Naive thymus-derived CD8-positive, alpha-beta T cell (primary cell): ENCODE measurements around the gene ADAMTS6. TPM values are rescaled to one million over a fixed set of nuclear protein-coding genes. Genes with fewer than 3 reads are reported as not detected.
"Not testable (repeated sequence)": the region's sequence is repeated elsewhere in the genome, so short reads cannot be mapped to it uniquely, and the experiment has no call there.

ENCODE experiments used
- ATAC-seq, 2 donors: fragments of 150-1000 bp; cut with Tn5 transposase in 1 of 2; sonication (Bioruptor Pico), chemical (Tn5 transposase) in 1 of 2; 1 replicate in 1 of 2; 2 replicates in 1 of 2; pipeline ENCODE4 v1.10.0; 2021; ENCODE audit warnings: mild to moderate bottlenecking in 2 of 2, moderate library complexity in 2 of 2
- POLR2A ChIA-PET: fragments of 350-600 bp; sonication (Branson Sonifier 250); formaldehyde crosslinking; loops from one replicate; lab custom pipeline; 2021; ENCODE audit warnings: antibody characterized with exemption; lab: Charles Lee
- DNase-seq, 10 donors: peaks; one replicate each; pipeline versions ENCODE4 v3.0.0 to v3.0.0-alpha.2; 2020 to 2022
- H3K27ac Mint-ChIP-seq, 10 donors: one replicate each; pipeline ENCODE4 v1.8.0; 2020 to 2022; ENCODE audit warnings: mild to moderate bottlenecking in 10 of 10, mixed read lengths in 10 of 10, moderate library complexity in 4 of 10, inconsistent platforms in 1 of 10
- H3K27me3 Mint-ChIP-seq, 5 donors: one replicate each; pipeline ENCODE4 v1.8.0; 2021 to 2022; ENCODE audit warnings: mixed read lengths in 5 of 5
- H3K36me3 Mint-ChIP-seq, 3 donors: one replicate each; pipeline ENCODE4 v1.8.0; 2020 to 2022; ENCODE audit warnings: mixed read lengths in 3 of 3, mild to moderate bottlenecking in 2 of 3, inconsistent platforms in 1 of 3
- H3K4me1 Mint-ChIP-seq, 4 donors: one replicate each; pipeline ENCODE4 v1.8.0; 2021 to 2022; ENCODE audit warnings: mixed read lengths in 4 of 4
- H3K4me3 Mint-ChIP-seq, 10 donors: one replicate each; pipeline ENCODE4 v1.8.0; 2020 to 2022; ENCODE audit warnings: mild to moderate bottlenecking in 10 of 10, mixed read lengths in 10 of 10, moderate library complexity in 6 of 10, inconsistent platforms in 1 of 10
- H3K9me3 Mint-ChIP-seq, 9 donors: one replicate each; pipeline ENCODE4 v1.8.0; 2020 to 2022; ENCODE audit warnings: mixed read lengths in 9 of 9, mild to moderate bottlenecking in 3 of 9, inconsistent platforms in 1 of 9, moderate library complexity in 1 of 9
- polyA plus RNA-seq, 3 donors: library from polyadenylated mRNA; unstranded; fragments of 300-500 nt; fragmentation: Illumina TruSeq; gene quantifications; one replicate each; pipeline ENCODE4 v1.2.3, GENCODE V29; 2021
- total RNA-seq, 8 experiments: library from RNA in 2 of 8; stranded (reverse) in 2 of 8; gene quantifications; one replicate each; pipeline ENCODE4 v1.2.3 and lab custom pipeline; 2021 to 2026

Gene ADAMTS6
- total and polyA plus RNA-seq, 5 experiments from 2014 or later, result 0.25 to 9.6 (median 0.66) TPM

DNA sequence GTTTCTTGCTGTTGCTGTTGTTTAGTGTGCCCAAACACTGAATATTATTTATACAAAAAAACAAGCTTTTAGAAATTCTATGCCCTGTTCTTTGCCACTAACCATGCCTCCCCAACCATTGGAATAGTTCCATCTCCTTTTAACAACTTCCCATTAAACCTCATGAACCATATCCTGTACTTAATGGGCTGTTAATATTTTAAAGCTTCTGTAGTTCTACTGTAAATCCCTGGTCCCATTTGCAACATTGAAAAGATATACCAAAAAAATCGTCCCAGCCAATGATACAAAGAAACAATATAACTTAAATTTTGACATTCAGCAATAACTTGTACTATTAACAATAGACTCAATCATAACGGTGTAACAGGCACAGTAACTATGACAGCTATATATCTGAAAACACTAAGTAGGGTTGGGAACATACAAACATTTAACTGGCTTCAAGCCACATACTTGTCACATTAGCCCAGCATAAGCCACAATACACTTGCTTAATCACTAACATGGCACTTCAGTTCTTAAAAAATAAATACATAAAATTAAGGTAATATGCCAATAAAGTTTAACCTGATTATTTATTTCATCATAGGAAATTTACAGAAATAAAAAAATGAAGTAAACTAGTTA is 86.1 kb downstream of the ADAMTS6 start:
- no peak overlapping the region for H3K4me3 Mint-ChIP-seq
- peaks cover 0 to 5% (median 0%) of the 10 kb centered on the region in 9 donors for H3K9me3 Mint-ChIP-seq
- no peaks in the 10 kb centered on the region for H3K27me3 Mint-ChIP-seq
- ATAC-seq, result no peak
- no peak overlapping the region for H3K27ac Mint-ChIP-seq
- POLR2A ChIA-PET, result no interaction called here
- peaks cover 0 to 4% (median 0%) of the 10 kb centered on the region in 3 donors for H3K36me3 Mint-ChIP-seq
- no peaks in the 10 kb centered on the region for H3K4me1 Mint-ChIP-seq
- DNase-seq, result no peak

DNA sequence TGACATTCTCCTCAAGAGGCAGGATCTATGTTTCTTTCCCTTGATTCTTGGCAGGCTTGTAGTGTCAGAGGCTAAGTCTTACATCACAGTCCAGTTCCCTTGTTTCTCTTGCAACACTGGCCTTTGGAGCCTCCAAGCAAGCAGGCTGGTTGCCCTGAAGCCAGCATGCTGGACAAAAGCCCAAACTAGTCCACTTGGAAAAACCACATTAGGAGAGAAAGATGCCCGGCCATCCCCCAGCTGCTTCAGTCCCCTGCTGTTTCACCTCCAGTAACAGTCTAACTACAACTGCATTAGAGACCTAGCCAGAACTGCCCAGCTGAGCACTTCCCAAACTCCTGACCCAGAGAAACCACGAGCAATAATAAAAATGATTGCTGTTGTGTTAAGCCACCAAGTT is 87.6 kb downstream of the ADAMTS6 start:
- no peak for ATAC-seq

DNA sequence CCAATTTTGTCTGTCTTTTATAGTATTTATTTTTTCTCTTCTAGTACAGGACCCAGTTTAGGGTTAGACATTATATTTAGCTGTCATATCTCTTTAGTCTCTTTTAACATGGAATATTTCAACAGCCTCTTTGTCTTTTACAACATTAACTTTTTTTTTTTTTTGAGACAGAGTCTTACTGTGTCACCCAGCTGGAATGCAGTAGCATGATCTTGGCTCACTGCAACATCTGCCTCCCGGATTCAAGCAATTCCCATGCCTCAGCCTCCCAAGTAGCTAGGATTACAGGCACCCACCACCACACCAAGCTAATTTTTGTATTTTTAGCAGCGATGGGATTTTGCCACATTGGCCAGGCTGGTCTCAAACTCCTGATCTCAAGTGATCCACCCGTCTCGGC is 90.1 kb downstream of the ADAMTS6 start:
- Mint-ChIP-seq H3K4me3 (no peak overlapping the region), H3K9me3 (no peaks in the 10 kb centered on the region), H3K4me1 (no peaks in the 10 kb centered on the region), H3K27ac (no peak overlapping the region), H3K36me3 (peaks cover 0 to 4% (median 0%) of the 10 kb centered on the region in 3 donors), H3K27me3 (no peaks in the 10 kb centered on the region)
- DNase-seq, result no peak
- POLR2A ChIA-PET, result no interaction called here
- no peak for ATAC-seq

More for the DNA sequence above, 87.6 kb downstream of the ADAMTS6 start:
- POLR2A ChIA-PET, result no interaction called here
- H3K27ac Mint-ChIP-seq, result no peak overlapping the region
- H3K4me3 Mint-ChIP-seq, result no peak overlapping the region
- H3K4me1 Mint-ChIP-seq, result no peaks in the 10 kb centered on the region
- no peaks in the 10 kb centered on the region for H3K27me3 Mint-ChIP-seq
- H3K36me3 Mint-ChIP-seq, result no peaks in the 10 kb centered on the region
- no peaks in the 10 kb centered on the region for H3K9me3 Mint-ChIP-seq
- no peak for DNase-seq

DNA sequence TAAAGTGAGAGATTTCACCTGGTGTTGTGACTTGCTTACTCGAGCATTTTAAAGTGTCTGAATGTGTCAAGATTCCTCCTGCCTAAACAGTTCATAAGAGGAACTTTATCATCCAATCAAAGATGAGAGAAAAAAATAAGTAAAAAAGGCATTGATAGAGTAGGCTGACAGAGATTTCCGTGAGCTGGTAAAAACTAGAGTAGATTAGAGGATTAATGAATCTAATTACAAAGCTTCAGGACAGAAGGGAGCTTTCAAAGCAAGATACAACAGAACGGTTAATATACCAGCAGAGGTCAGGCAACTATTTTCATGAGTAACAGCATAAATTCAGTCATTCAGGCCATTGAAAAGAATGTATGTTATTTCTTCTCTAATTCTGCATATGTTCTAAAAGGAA is 91.5 kb downstream of the ADAMTS6 start:
- H3K4me1 Mint-ChIP-seq, result no peaks in the 10 kb centered on the region
- H3K27ac Mint-ChIP-seq, result no peak overlapping the region
- no peak for DNase-seq
- H3K27me3 Mint-ChIP-seq, result no peaks in the 10 kb centered on the region
- no peak for ATAC-seq
- H3K9me3 Mint-ChIP-seq, result no peaks in the 10 kb centered on the region
- no peak overlapping the region for H3K4me3 Mint-ChIP-seq
- POLR2A ChIA-PET, result no interaction called here
- peaks cover 0 to 4% (median 0%) of the 10 kb centered on the region in 3 donors for H3K36me3 Mint-ChIP-seq

DNA sequence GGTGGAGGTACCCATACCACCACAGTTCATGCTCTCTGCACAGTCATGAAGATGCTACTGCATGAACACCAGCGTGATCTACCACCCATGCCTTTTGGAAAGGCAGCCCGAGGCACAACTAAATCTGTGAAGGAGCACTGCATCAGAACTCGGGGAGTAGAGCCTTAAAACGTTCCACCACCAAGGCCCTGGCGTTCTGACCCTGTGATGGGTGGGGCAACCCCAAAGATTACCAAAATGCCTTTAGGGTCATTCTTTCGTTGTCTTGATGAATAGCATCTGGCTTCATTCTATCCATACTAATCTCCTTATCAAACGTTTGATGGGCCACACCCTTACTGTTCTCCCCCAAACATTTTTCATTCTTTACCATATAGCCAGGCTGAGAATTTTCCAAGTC is 97.9 kb downstream of the ADAMTS6 start:
- DNase-seq (no peak), ATAC-seq (no peak)

DNA sequence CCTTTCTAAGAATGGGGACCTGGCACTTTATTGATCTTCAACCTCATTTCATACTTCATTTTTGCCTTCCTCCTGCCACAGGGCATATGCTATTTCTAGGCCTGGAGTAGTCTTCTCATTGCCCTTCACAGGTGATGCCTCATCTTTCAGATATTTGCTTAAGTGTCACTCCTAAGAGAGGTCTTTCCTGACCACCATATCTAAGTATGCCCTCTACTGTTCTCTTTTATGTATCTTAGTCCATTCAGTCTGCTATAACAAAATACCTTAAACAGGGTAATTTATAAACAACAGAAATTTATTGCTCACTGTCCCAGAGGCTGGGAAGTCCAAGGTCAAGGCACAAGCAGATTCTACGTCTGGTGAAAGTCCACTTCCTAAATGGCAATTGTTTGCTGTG is 99.1 kb downstream of the ADAMTS6 start:
- H3K27me3 Mint-ChIP-seq, result no peaks in the 10 kb centered on the region
- POLR2A ChIA-PET, result no interaction called here
- no peaks in the 10 kb centered on the region for H3K4me1 Mint-ChIP-seq
- no peak overlapping the region for H3K4me3 Mint-ChIP-seq
- H3K36me3 Mint-ChIP-seq, result peaks cover 0 to 3% (median 0%) of the 10 kb centered on the region in 3 donors
- peaks cover 0 to 4% (median 0%) of the 10 kb centered on the region in 9 donors for H3K9me3 Mint-ChIP-seq
- DNase-seq (no peak), ATAC-seq (no peak)
- no peak overlapping the region for H3K27ac Mint-ChIP-seq

More for the DNA sequence above, 97.9 kb downstream of the ADAMTS6 start:
- H3K27ac Mint-ChIP-seq, result no peak overlapping the region
- H3K4me3 Mint-ChIP-seq, result no peak overlapping the region
- no peaks in the 10 kb centered on the region for H3K4me1 Mint-ChIP-seq
- H3K9me3 Mint-ChIP-seq, result no peaks in the 10 kb centered on the region
- H3K27me3 Mint-ChIP-seq, result no peaks in the 10 kb centered on the region
- peaks cover 0 to 4% (median 0%) of the 10 kb centered on the region in 3 donors for H3K36me3 Mint-ChIP-seq
- POLR2A ChIA-PET, result no interaction called here

DNA sequence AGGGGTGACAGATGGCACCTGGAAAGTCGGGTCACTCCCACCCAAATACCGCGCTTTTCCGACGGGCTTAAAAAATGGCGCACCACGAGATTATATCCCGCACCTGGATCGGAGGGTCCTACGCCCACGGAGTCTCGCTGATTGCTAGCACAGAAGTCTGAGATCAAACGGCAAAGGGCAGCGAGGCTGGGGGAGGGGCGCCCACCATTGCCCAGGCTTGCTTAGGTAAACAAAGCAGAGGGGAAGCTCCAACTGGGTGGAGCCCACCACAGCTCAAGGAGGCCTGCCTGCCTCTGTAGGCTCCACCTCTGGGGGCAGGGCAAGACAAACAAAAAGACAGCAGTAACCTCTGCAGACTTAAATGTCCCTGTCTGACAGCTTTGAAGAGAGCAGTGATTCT is 111.2 kb downstream of the ADAMTS6 start:
- POLR2A ChIA-PET, DNase-seq, H3K4me3 Mint-ChIP-seq, H3K9me3 Mint-ChIP-seq, H3K27ac Mint-ChIP-seq, H3K27me3 Mint-ChIP-seq, ATAC-seq, H3K4me1 Mint-ChIP-seq: not testable (repeated sequence)
- H3K36me3 Mint-ChIP-seq, result peaks cover 0 to 11% (median 0%) of the 10 kb centered on the region in 3 donors

DNA sequence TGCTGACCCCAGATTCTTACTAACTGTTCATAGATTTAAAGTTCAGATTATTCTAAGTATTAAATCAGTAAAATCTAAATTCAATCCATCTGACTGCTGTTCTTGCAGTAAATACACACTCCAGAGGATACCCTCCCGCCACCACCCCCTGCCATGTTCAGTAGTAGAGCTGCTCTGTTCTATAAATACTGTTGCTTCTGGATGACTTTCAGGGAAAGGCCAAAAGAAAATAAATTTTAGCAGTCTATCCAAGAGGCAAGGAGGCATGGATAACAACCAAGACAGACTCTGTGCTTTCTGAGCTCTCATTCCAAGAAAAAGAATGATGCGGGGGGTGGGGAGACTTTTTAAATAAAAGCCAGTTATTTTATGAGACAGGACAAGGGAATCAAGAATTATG is 115.1 kb downstream of the ADAMTS6 start:
- Mint-ChIP-seq H3K27me3 (no peaks in the 10 kb centered on the region), H3K4me3 (no peak overlapping the region), H3K4me1 (no peaks in the 10 kb centered on the region), H3K27ac (no peak overlapping the region), H3K9me3 (peaks cover 0 to 2% (median 0%) of the 10 kb centered on the region in 9 donors), H3K36me3 (peaks cover 0 to 8% (median 0%) of the 10 kb centered on the region in 3 donors)
- ATAC-seq (no peak), DNase-seq (no peak)
- POLR2A ChIA-PET, result no interaction called here

DNA sequence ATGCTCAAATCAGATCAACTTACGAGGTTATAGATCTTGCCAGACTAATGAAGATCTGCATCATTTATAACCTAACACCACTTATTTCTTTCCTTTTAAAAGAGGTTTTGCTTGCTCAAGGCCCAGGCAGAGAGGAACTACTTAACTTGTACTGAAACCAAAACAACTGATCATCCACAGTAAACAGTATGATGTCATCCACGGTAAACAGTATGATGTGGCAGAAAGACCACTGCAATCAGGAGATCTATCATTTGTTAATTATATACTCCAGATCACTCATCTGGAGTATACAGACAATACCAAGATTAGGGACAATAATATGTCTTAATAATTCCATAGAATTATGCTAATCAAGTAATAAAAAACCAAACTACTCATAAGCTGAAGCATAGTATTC is 116.8 kb downstream of the ADAMTS6 start:
- no peaks in the 10 kb centered on the region for H3K27me3 Mint-ChIP-seq
- no peak overlapping the region for H3K4me3 Mint-ChIP-seq
- POLR2A ChIA-PET, result no interaction called here
- no peak overlapping the region for H3K27ac Mint-ChIP-seq
- no peaks in the 10 kb centered on the region for H3K4me1 Mint-ChIP-seq
- H3K36me3 Mint-ChIP-seq, result peaks cover 0 to 6% (median 0%) of the 10 kb centered on the region in 3 donors
- H3K9me3 Mint-ChIP-seq, result no peaks in the 10 kb centered on the region
- ATAC-seq (no peak), DNase-seq (no peak)

DNA sequence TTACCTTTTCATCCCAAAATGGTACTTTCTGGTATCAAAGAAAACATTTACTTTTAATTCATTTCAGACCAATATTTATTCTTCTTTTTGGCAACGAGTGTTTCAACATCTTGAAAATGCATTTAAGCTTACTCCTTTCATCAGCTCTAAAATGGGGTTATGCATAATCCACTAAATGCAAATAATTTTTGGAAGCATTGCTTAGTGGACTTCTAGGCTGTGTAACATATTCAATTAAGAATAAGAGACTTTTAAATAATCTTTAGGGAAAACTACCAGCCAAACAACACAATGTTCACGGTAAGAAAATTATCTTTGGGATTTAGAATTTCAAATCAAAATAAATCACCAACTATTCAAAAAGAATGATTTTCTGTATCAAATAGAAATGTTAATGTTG is 118.2 kb downstream of the ADAMTS6 start:
- Mint-ChIP-seq H3K4me1 (no peaks in the 10 kb centered on the region), H3K27me3 (no peaks in the 10 kb centered on the region), H3K4me3 (no peak overlapping the region), H3K27ac (no peak overlapping the region), H3K36me3 (peaks cover 0 to 4% (median 0%) of the 10 kb centered on the region in 3 donors), H3K9me3 (no peaks in the 10 kb centered on the region)
- POLR2A ChIA-PET, result interaction anchor here (0.6 kb wide), 1 partner anchor 18 kb away, joined by 3 read pairs; no protein-coding TSS in a partner anchor
- ATAC-seq (no peak), DNase-seq (no peak)

DNA sequence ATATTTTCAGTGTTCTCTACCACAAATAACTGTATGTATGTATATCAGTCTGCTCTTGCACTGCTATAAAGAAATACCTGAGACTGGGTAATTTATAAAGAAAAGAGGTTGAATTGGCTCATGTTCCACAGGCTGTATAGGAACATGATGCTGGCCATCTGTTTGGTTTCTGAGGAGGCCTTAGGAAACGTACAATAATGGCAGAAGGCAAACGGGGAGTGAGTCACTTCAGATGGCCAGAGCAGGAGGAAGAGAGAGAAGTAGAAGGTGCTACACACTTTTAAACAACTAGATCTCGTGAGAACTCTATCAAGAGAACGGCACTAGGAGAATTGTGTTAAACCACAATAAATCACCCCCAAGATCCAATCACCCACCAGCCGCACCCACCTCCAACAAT is 121.7 kb downstream of the ADAMTS6 start:
- H3K36me3 Mint-ChIP-seq, result no peaks in the 10 kb centered on the region
- no peaks in the 10 kb centered on the region for H3K4me1 Mint-ChIP-seq
- H3K4me3 Mint-ChIP-seq, result no peak overlapping the region
- ATAC-seq (no peak), DNase-seq (no peak)
- H3K9me3 Mint-ChIP-seq, result no peaks in the 10 kb centered on the region
- POLR2A ChIA-PET, result no interaction called here
- H3K27ac Mint-ChIP-seq, result no peak overlapping the region
- no peaks in the 10 kb centered on the region for H3K27me3 Mint-ChIP-seq

DNA sequence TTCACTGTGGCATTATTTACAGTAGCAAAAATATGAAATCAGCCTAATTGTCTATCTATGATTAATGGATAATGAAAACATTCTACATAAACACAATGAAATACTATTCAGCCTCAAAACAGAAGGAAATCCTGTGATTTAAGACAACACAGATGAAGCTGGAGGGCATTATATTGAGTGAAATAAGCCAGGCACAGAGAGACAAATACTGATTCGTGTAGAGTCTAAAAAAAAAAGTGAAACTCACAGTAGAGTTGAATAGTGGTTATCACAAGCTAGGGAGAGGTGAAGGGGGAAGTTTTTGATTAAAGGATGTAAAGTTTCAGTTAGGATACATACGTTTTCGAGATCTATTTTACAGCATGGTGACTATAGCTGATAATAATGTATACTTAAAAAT is 122.2 kb downstream of the ADAMTS6 start:
- Mint-ChIP-seq H3K27me3 (no peaks in the 10 kb centered on the region), H3K4me3 (no peak overlapping the region), H3K4me1 (no peaks in the 10 kb centered on the region), H3K27ac (no peak overlapping the region), H3K36me3 (no peaks in the 10 kb centered on the region), H3K9me3 (no peaks in the 10 kb centered on the region)
- no peak for ATAC-seq
- no peak for DNase-seq
- POLR2A ChIA-PET, result no interaction called here

DNA sequence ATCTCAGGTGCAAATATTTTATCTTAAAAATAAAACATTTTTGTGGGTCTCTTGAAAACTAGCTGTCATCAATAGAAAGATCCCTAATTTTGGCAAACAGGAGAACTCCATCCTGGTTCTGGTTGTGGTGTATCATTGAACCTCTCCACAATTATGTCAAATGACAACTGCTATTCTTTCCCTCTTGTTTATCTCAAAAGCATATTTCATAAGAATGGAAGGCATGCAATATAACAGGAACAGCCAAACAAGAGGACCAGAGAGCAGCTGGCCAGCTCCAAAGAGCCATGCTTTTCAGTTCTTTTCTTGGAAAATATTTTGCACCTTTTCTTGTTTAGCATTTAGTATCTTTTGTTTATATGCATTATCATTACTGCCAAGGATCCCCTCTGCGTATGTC is 125.4 kb downstream of the ADAMTS6 start:
- no peak overlapping the region for H3K4me3 Mint-ChIP-seq
- DNase-seq (no peak), ATAC-seq (no peak)
- H3K4me1 Mint-ChIP-seq, result no peaks in the 10 kb centered on the region
- POLR2A ChIA-PET, result no interaction called here
- no peaks in the 10 kb centered on the region for H3K9me3 Mint-ChIP-seq
- H3K27ac Mint-ChIP-seq, result no peak overlapping the region
- H3K36me3 Mint-ChIP-seq, result no peaks in the 10 kb centered on the region
- H3K27me3 Mint-ChIP-seq, result no peaks in the 10 kb centered on the region

DNA sequence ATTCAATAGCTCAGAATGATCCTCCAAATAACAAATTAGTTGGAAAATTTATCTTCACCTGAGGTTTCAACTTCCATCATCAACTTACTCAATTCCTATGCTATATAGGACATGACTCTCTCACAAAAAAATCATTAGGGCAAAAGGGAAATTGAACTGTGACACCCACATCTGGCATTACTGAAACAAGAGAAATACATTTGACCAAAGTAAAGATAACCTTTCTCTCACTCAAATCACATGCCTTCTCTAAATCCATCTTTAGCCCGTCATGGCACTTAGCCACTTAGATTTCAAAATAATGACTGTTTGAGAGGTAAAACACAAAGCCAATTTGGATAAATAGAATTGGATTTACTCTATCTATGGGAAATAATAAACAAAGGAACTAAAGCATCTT is 126.4 kb downstream of the ADAMTS6 start:
- DNase-seq (no peak), ATAC-seq (no peak)
- Mint-ChIP-seq H3K27ac (no peak overlapping the region), H3K4me3 (no peak overlapping the region), H3K4me1 (no peaks in the 10 kb centered on the region), H3K36me3 (no peaks in the 10 kb centered on the region), H3K27me3 (no peaks in the 10 kb centered on the region), H3K9me3 (no peaks in the 10 kb centered on the region)
- POLR2A ChIA-PET, result no interaction called here
